ENCODE data around the gene MBD3L1. TPM values are rescaled to one million over a fixed set of nuclear protein-coding genes. Genes with fewer than 3 reads are reported as not detected.

The MBD3L1 gene
- total and polyA plus RNA-seq, 4 donors = not detected

- no peak for DNase-seq (ENCODE audit: low spot score)
- WGBS = 80% methylated on average over 3 of the region's 3 CpGs
- Histone ChIP-seq H3K36me3 (ENCODE audit: control insufficient read depth in 4 of 4, insufficient read depth in 3 of 4, low read depth in 1 of 4, low read length in 3 of 4) (no peaks in the 10 kb centered on the region), H3K27me3 (ENCODE audit: control insufficient read depth in 4 of 4, insufficient read depth in 4 of 4, low read length in 3 of 4) (peaks cover 0 to 11% (median 3%) of the 10 kb centered on the region in 4 donors), H3K27ac (ENCODE audit: low read depth in 1 of 2, low read length in 2 of 2) (no peak overlapping the region), H3K9me3 (ENCODE audit: control insufficient read depth in 4 of 4, low read length in 3 of 4) (peaks cover 0 to 4% (median 0%) of the 10 kb centered on the region in 4 donors), H3K4me1 (ENCODE audit: control insufficient read depth in 4 of 4, insufficient read depth in 4 of 4, low read length in 3 of 4) (no peaks in the 10 kb centered on the region), H3K4me3 (ENCODE audit: low read depth in 1 of 3, low read length in 3 of 3) (no peak overlapping the region), H3K9ac (ENCODE audit: low read depth in 1 of 2, low read length in 2 of 2) (no peak overlapping the region)
- TF ChIP-seq ZBTB33 (IDR thresholded peaks at IDR 0.05) (no peak), EGR1 (IDR thresholded peaks at IDR 0.05; ENCODE audit: low read depth in 2 of 2) (no peak), RAD21 (IDR thresholded peaks at IDR 0.05) (no peak), JUND (IDR thresholded peaks at IDR 0.05) (no peak), CTCF (IDR thresholded peaks at IDR 0.05; ENCODE audit: low read depth, low read length, missing input control) (no peak)
Measured at GRCh38 chr19:8858260-8858659, 26.1 kb downstream of the MBD3L1 start.

GRCh38 chr19:8866344-8866743 is 34.2 kb downstream of the MBD3L1 start:
- H3K27ac ChIP-seq (ENCODE audit: low read depth in 1 of 2, low read length in 2 of 2) = no peak overlapping the region
- no peak for TF ChIP-seq ZBTB33 (IDR thresholded peaks at IDR 0.05)
- no peak for TF ChIP-seq RXRA (IDR thresholded peaks at IDR 0.05)
- no peak for TF ChIP-seq EGR1 (IDR thresholded peaks at IDR 0.05; ENCODE audit: low read depth in 2 of 2)
- no peak overlapping the region for H3K4me3 ChIP-seq (ENCODE audit: low read depth in 1 of 3, low read length in 3 of 3)
- no peak for DNase-seq (ENCODE audit: low spot score)
- H3K36me3 ChIP-seq (ENCODE audit: control insufficient read depth in 4 of 4, insufficient read depth in 3 of 4, low read depth in 1 of 4, low read length in 3 of 4) = no peaks in the 10 kb centered on the region
- peaks cover 1 to 9% (median 3%) of the 10 kb centered on the region in 4 donors for H3K9me3 ChIP-seq (ENCODE audit: control insufficient read depth in 4 of 4, low read length in 3 of 4)
- peaks cover 0 to 2% (median 1%) of the 10 kb centered on the region in 4 donors for H3K27me3 ChIP-seq (ENCODE audit: control insufficient read depth in 4 of 4, insufficient read depth in 4 of 4, low read length in 3 of 4)
- H3K9ac ChIP-seq (ENCODE audit: low read depth in 1 of 2, low read length in 2 of 2) = no peak overlapping the region
- no peaks in the 10 kb centered on the region for H3K4me1 ChIP-seq (ENCODE audit: control insufficient read depth in 4 of 4, insufficient read depth in 4 of 4, low read length in 3 of 4)

- Histone ChIP-seq H3K36me3 (ENCODE audit: control insufficient read depth in 4 of 4, insufficient read depth in 3 of 4, low read depth in 1 of 4, low read length in 3 of 4) (no peaks in the 10 kb centered on the region), H3K27me3 (ENCODE audit: control insufficient read depth in 4 of 4, insufficient read depth in 4 of 4, low read length in 3 of 4) (no peaks in the 10 kb centered on the region), H3K27ac (ENCODE audit: low read depth in 1 of 2, low read length in 2 of 2) (no peak overlapping the region), H3K4me3 (ENCODE audit: low read depth in 1 of 3, low read length in 3 of 3) (no peak overlapping the region), H3K9ac (ENCODE audit: low read depth in 1 of 2, low read length in 2 of 2) (no peak overlapping the region), H3K4me1 (ENCODE audit: control insufficient read depth in 4 of 4, insufficient read depth in 4 of 4, low read length in 3 of 4) (no peaks in the 10 kb centered on the region), H3K9me3 (ENCODE audit: control insufficient read depth in 4 of 4, low read length in 3 of 4) (peaks cover 4 to 12% (median 9%) of the 10 kb centered on the region in 4 donors)
- TF ChIP-seq JUND (IDR thresholded peaks at IDR 0.05) = no peak
- TF ChIP-seq RAD21 (IDR thresholded peaks at IDR 0.05) = no peak
- no peak for TF ChIP-seq CTCF (IDR thresholded peaks at IDR 0.05; ENCODE audit: low read depth, low read length, missing input control)
- 28% methylated on average over 6 of the region's 6 CpGs for WGBS
- DNase-seq (ENCODE audit: low spot score) = no peak
Measured at GRCh38 chr19:8877854-8878705, 45.9 kb downstream of the MBD3L1 start.

Measured in liver (tissue), 9 donors.